Measurements from ENCODE around the gene IQCE.

The IQCE gene

GRCh38 chr7:2613098-2613930, 54.5 kb downstream of the IQCE start:
- no peak for DNase-seq

- DNase-seq = peak in 35 of 58 donors; percentile 18 to 78 (median 51)
Measured at GRCh38 chr7:2613931-2614600, 55.3 kb downstream of the IQCE start.

- peak in 1 of 58 donors; percentile 21 for DNase-seq
Measured at GRCh38 chr7:2614631-2615330, 56.0 kb downstream of the IQCE start.

- peak in 49 of 58 donors; percentile 28 to 95 (median 72) for DNase-seq
Measured at GRCh38 chr7:2616387-2617324, 57.9 kb downstream of the IQCE start.

DNA sequence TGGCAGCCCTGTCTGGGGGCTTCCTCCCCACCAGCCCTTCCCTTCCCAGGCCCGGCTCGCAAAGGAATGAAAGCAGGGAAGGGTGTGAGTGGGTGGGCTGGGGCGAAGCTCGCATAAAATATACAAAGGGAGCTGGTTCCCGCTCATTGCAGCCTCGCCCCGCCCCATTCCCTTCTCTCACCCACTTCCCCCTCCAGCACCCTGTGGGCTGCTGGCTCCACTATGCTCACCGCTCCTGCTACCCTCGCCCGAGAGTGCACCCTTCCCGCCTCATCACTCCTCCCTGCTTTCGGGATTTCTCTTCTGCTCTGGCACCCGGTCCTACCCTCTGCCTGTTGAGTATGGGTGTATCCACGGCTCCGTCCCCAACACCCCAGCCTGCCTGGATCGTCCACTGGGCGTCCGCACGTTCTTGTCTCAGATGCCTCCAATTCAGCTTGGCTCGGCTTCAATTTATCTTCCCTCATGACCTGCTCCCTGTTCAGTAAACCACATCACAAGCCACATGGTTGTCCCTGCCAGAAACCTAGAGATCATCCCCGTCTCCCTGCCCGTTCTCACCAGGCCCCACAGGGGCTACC, 58.6 kb downstream of the IQCE start:
- peak in 13 of 58 donors; percentile 18 to 88 (median 66) for DNase-seq

DNA sequence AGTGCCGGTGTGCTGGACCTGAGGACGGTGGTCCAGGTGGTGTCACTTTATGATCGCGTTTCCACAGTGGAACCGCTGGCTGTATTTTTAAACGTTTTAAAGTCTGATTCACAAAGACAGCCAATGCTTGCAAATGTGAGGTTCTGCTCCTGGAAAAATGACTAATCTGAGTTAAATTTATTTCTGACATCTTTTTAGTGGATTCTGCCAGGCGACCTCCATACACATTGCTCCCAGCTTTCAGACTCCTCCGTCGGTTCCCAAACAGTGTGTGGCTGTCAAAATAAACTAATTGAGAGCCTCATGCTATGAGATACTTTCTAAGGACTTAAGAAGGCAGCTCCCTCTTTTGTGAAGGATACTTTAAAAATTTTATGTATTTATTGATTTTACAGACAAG, 60.3 kb downstream of the IQCE start:
- DNase-seq = peak in 7 of 58 donors; percentile 19 to 64 (median 33)

DNA sequence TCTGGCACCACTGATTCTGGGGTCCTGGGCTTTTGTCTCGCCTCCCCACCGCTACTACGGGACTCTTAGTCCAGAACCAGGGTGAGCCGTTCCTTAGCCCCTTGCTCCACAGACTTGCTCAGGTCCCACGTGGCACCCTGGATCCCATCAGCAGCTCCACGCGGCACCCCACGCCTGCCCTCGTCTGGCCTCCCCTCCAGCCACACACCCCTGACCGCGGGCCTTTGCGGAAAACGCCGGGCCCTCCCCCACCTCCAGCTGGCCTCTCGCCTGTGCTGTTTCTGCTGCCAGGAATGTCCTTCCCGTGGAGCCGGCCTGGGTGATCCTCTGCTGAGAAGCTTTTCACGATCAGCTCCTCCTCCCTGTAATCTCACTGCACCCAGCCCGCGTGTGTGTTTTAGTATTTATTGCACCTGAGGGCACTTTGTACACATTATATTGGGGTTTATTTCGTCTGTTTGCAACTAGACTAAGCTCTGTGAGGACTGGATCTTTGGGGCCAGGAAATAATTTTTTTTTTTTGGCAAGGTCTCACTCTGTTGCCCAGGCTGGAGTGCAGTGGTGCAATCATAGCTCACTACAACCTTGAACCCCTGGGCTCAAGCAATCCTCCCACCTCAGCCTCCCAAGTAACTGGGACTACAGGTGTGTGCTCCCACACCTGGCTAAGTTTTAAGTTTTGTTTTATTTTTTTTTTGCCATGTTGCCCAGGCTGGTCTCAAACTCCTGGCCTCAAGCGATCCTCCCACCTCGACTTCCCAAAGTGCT, 62.5 kb downstream of the IQCE start:
- peak in 26 of 58 donors; percentile 13 to 66 (median 38) for DNase-seq

GRCh38 chr7:2621948-2622640, 63.3 kb downstream of the IQCE start:
- DNase-seq = peak in 4 of 58 donors; percentile 11 to 41 (median 20)

- DNase-seq = no peak
Measured at GRCh38 chr7:2622869-2623697, 64.3 kb downstream of the IQCE start.

DNA sequence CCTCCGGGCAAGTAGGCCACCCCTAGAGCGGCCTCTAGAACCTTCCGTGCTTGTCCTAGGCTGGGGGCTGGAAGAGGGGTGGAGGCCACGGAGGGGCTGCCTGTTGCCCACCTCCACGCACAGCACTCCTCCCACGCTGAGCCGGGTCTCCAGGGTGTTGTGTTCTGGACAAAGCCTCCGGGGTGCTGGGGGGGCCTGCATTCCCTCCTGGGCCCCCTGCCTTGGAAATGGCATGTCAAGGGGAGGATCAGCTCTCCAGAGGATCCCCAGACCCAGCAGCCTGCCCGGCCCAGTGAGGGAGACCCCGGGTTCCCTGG, 64.9 kb downstream of the IQCE start:
- DNase-seq = no peak

DNA sequence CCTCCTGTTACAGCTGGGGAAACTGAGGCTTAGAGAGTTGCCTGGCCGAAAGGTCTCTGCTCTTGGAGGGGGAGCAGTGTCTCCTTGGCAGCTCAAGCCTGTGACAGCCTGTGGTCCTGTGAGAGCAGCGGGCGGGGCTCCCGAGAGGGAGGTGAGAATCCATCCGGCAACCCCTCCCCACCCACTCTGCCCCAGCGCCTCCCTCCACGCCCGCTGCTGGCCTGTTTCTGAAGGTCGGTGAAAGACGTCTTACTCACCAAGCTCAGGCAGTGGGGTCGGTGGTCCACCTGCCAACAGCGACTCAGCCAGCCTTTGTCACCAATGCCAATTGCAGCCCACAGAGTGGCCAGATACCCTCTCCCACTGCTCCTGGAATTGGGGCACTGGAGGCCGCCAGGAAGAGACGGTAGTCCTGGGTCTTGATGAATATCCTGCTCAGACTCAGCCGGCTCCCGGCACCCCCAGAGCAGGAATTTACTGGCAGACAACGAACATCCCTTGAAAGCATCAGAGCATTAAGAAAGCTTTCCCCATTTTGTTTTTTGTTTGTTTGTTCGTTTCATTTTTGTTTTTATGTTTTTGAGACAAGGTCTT, 65.6 kb downstream of the IQCE start:
- DNase-seq = peak in 1 of 58 donors; percentile 45

GRCh38 chr7:2626498-2627117, 67.8 kb downstream of the IQCE start:
- DNase-seq = no peak

- DNase-seq = no peak
Measured at GRCh38 chr7:2627258-2628129, 68.7 kb downstream of the IQCE start.

DNA sequence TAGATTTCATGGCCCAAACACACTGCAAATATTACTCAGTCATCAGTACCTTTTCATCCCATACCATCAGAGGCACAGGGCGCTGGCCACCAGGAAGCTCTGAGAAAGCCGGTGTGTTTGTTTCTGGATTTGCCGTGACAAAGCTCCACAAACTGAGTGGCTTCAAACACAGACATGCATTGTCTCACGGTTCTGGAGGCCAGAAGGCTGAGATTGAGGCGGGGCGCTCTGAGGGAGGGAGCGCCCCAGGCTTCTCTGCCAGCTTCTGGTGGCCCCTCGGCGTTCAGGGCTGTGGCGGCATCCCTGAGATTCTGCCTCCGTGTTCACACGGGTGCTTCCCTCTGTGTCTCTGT, 69.3 kb downstream of the IQCE start:
- peak in 3 of 58 donors; percentile 20 to 28 (median 25) for DNase-seq

- DNase-seq = no peak
Measured at GRCh38 chr7:2628891-2629290, 70.1 kb downstream of the IQCE start.
